GM18951 (cell line): Measurements from ENCODE around the gene TOR1A.

ENCODE experiments used
- POLR2A ChIP-seq: IDR thresholded peaks from 4 replicates; pipeline ENCODE4 v1.6.1; 2011; ENCODE audit warnings: mild to moderate bottlenecking; ENCODE audit not compliant: insufficient read length, insufficient read depth; ENCODE audit errors: extremely low read depth
- in situ Hi-C: fragments of 300-500 bp; cut with MboI; formaldehyde crosslinking; loops from one replicate; pipeline ENCODE4 v1.12.0; 2022; ENCODE audit warnings: low sequenced_read_pairs, mixed read lengths, inconsistent platforms; ENCODE audit not compliant: unreplicated experiment

Gene TOR1A

DNA sequence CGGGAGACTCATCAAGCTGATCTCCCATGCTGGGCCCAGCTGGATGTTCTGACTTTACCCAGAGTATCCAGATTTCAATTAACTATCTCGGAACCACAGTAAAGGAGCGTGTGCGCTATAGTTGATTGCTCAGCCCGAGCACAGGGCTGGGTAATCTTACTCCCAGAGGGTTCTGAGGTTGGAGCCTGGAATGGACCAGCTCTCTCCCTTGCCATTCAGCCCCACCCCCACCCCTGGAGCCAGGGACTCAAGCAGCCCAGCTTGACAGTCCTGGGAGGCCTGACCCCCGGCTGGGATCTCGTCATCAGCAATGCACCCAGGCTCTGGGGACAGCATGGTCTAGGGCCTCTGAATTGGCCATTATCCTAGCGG, 47.4 kb downstream of the TOR1A start:
- no peak for TF ChIP-seq POLR2A
- in situ Hi-C loops = loop anchor here (25.0 kb wide), 1 partner anchor 639 kb away; no protein-coding TSS in a partner anchor

GRCh38 chr9:129776096-129776495, 47.8 kb downstream of the TOR1A start:
- in situ Hi-C loops = loop anchor here (25.0 kb wide), 1 partner anchor 639 kb away; no protein-coding TSS in a partner anchor

- in situ Hi-C loops = loop anchor here (25.0 kb wide), 1 partner anchor 638 kb away; no protein-coding TSS in a partner anchor
- no peak for TF ChIP-seq POLR2A
Measured at GRCh38 chr9:129775448-129775798, 48.5 kb downstream of the TOR1A start.

DNA sequence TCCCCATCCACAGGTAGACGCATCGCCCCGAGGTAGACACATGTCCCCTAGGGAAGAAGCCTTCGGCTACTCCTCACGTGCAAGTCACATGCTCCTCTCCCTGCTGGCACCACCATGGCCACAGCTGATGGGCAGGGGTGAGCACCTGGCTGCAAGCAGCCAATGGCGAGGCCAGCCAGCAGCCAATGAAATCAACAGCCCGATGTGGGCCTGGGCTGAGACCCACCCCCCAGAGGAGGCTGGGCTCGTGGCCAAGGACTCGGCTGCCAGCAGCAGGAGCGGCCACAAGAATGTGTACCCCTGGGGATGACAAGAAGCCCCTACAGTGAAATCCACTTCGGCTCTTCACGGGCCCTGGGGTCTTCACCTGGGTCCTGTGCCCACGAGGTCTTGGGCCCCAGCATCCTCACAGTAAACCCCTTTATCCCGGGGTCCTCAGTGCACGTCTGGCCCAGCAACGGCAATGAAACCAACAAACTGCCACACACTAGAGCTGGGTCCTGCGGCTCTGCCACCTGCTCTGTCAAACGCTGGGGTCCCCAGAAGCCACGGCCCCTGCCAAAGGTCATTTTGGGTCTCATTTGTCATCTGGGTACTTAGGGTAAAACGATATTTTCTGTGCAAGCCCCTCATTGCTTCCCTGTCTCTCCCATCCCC, 49.0 kb downstream of the TOR1A start:
- TF ChIP-seq POLR2A = no peak
- in situ Hi-C loops = loop anchor here (25.0 kb wide), 1 partner anchor 638 kb away; no protein-coding TSS in a partner anchor

DNA sequence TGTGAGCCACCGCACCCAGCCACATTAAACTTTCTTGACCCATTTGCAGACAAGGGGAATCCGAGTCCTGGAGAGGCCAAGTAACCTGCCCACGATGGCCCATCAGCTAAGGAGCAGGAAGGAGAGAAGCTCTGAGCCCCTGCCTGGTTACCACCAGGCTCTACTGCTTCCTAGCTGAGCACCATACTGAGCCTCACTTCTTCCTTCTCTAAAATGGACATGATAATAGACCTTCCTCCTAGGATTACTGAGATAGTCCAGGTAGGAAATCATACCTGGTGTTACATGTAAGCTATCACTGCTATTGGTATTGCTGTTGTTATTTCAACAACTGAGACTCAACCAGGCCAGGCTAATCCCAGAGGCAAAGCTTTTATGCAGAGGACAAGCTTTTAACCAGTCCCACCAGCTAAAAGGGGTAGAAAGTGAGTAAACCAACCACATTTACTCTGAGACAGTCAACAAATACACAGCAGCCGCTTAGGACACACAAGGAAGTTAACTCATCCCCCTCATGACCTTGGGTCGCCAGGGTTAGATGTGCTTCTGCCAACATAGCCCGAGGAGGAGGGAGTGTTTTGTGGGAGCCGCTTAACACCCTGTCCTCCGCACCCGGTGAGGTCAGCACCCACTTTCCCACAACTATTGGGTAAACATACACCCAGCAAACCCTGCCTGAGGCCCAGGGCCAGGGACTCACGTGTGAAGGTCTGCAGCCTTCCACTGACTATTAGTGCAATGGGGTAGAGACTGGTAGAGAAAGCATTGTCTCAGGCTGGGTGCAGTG, 50.5 kb downstream of the TOR1A start:
- in situ Hi-C loops = no loop called here

GRCh38 chr9:129770741-129771140, 53.2 kb downstream of the TOR1A start:
- in situ Hi-C loops = no loop called here
- TF ChIP-seq POLR2A = no peak

More for the DNA sequence above, 50.5 kb downstream of the TOR1A start:
- no peak for TF ChIP-seq POLR2A

- in situ Hi-C loops = no loop called here
- TF ChIP-seq POLR2A = no peak
Measured at GRCh38 chr9:129769669-129770068, 54.3 kb downstream of the TOR1A start.

GRCh38 chr9:129768486-129768885, 55.5 kb downstream of the TOR1A start:
- in situ Hi-C loops = no loop called here
- no peak for TF ChIP-seq POLR2A

GRCh38 chr9:129765764-129766317, 58.1 kb downstream of the TOR1A start:
- in situ Hi-C loops = no loop called here
- no peak for TF ChIP-seq POLR2A

DNA sequence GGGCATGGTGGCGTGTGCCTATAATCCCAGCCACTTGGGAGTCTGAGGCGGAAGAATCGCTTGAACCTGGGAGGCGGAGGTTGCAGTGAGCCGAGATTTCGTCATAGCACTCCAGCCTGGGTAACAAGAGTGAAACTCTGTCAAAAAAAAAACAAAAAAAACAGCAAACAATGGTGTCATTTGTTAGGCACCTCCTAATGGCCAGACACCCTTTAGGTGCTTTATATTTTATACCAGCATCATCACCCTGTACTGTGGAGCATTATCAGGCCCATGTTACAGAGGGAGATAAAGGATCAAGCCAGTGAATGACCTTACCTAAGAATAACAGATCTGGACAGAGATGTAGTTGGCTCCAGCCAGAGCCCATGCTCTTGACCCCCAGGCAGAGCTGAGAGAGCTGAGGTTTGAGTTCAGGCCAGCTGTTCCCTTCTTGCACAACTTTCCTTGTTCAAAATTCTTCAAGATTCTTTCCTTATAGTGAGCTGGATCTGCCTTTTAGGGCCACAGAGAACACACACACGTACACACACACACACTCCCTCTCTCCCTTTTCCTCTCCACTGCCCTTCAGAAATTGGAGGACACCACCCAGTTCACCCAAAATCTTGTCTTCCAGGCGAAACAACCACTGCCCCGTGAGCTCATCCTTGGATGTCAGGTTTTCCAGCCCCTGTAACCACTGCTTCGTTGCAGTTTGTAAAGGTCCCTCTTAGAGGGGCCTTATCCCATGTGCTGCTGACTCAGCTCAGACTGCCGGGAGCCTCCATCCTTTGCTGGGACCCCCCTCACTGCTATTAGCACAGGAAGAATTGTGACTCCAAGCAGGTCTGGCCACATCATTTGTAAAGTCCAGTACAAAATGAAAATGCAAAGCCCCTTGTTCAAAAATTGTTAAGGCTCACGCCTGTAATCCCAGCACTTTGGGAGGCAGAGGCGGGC, 60.7 kb downstream of the TOR1A start:
- in situ Hi-C loops = no loop called here
- no peak for TF ChIP-seq POLR2A
